Activated CD4-positive, alpha-beta T cell treated with anti-CD3 and anti-CD28 coated beads for 1 hour (primary cell): ENCODE results near the gene FAM149B1.

ENCODE experiments used
- DNase-seq: peaks from one replicate; pipeline ENCODE4 v3.0.0-alpha.2; 2020

FAM149B1 gene

GRCh38 chr10:73182568-73182967 lies 14.6 kb downstream of the FAM149B1 start:
- no peak for DNase-seq

GRCh38 chr10:73183667-73184281 lies 15.9 kb downstream of the FAM149B1 start:
- DNase-seq = no peak

- no peak for DNase-seq
These were observed 18.3 kb downstream of the FAM149B1 start for GRCh38 chr10:73186266-73186665.

GRCh38 chr10:73190188-73190587 lies 22.3 kb downstream of the FAM149B1 start:
- no peak for DNase-seq

- no peak for DNase-seq
These were observed 37.2 kb downstream of the FAM149B1 start for GRCh38 chr10:73205081-73205480.

- no peak for DNase-seq
These were observed 38.0 kb downstream of the FAM149B1 start for GRCh38 chr10:73205890-73206289.

GRCh38 chr10:73206385-73206784 lies 38.5 kb downstream of the FAM149B1 start:
- DNase-seq = no peak

- DNase-seq = no peak
These were observed 40.0 kb downstream of the FAM149B1 start for GRCh38 chr10:73207883-73208282.

- DNase-seq = no peak
These were observed 41.8 kb downstream of the FAM149B1 start for GRCh38 chr10:73209705-73210104.

- no peak for DNase-seq
These were observed 42.6 kb downstream of the FAM149B1 start for GRCh38 chr10:73210395-73211105.

- no peak for DNase-seq
These were observed 43.3 kb downstream of the FAM149B1 start for GRCh38 chr10:73211106-73211811.

GRCh38 chr10:73215749-73216148 lies 47.8 kb downstream of the FAM149B1 start:
- no peak for DNase-seq

- DNase-seq = no peak
These were observed 49.7 kb downstream of the FAM149B1 start for GRCh38 chr10:73217628-73218027.

GRCh38 chr10:73218431-73219191 lies 50.7 kb downstream of the FAM149B1 start:
- no peak for DNase-seq

- no peak for DNase-seq
These were observed 51.5 kb downstream of the FAM149B1 start for GRCh38 chr10:73219384-73219783.

GRCh38 chr10:73220989-73221388 lies 53.1 kb downstream of the FAM149B1 start:
- DNase-seq = no peak

- DNase-seq = no peak
These were observed 57.6 kb downstream of the FAM149B1 start for GRCh38 chr10:73225518-73225917.

- DNase-seq = no peak
These were observed 58.7 kb downstream of the FAM149B1 start for GRCh38 chr10:73226663-73227062.

- DNase-seq = no peak
These were observed 60.3 kb downstream of the FAM149B1 start for GRCh38 chr10:73228247-73228646.

- no peak for DNase-seq
These were observed 61.6 kb downstream of the FAM149B1 start for GRCh38 chr10:73229567-73229966.

- no peak for DNase-seq
These were observed 65.0 kb downstream of the FAM149B1 start for GRCh38 chr10:73232887-73233286.

- no peak for DNase-seq
These were observed 66.0 kb downstream of the FAM149B1 start for GRCh38 chr10:73233883-73234282.

GRCh38 chr10:73234695-73235094 lies 66.8 kb downstream of the FAM149B1 start:
- no peak for DNase-seq
